ENCODE results near the gene FAM78A.
"Not testable (repeated sequence)": the region's sequence is repeated elsewhere in the genome, so short reads cannot be mapped to it uniquely, and the experiment has no call there.

GRCh38 chr9:131263033-131263343, 13.3 kb downstream of the FAM78A start:
- not testable (repeated sequence) for TF ChIP-seq EZH2 (IDR thresholded peaks at IDR 0.05; ENCODE audit: low read depth); CTCF (conservative IDR thresholded peaks at IDR 0.05)

All from PC-9 (cell line).